BJ (cell line): Measurements from ENCODE around the gene RAP1GAP. TPM values are rescaled to one million over a fixed set of nuclear protein-coding genes. Genes with fewer than 3 reads are reported as not detected.

ENCODE experiments used
- CTCF ChIA-PET: fragments of 350-600 bp; formaldehyde crosslinking; extraction: SDS; loops from one replicate; lab custom pipeline; 2021; ENCODE audit warnings: antibody characterized with exemption, inconsistent platforms; lab: Yijun Ruan, JAX
- POLR2A ChIA-PET: fragments of 300-600 bp; sonication (Branson Sonifier 250); formaldehyde crosslinking; extraction: SDS; loops from one replicate; lab custom pipeline; 2021; ENCODE audit warnings: antibody characterized with exemption; lab: Charles Lee
- DNase-seq: peaks from one replicate; pipeline ENCODE4 v3.0.0-alpha.2; 2011; ENCODE audit warnings: low read depth
- H3K27me3 ChIP-seq: 2 replicates; pipeline ENCODE4 v1.6.0; 2011; ENCODE audit warnings: low read length; ENCODE audit not compliant: control insufficient read depth, insufficient read depth
- H3K36me3 ChIP-seq: 2 replicates; pipeline ENCODE4 v1.5.1; 2011; ENCODE audit warnings: low read length; ENCODE audit not compliant: control insufficient read depth, insufficient read depth
- H3K4me3 ChIP-seq: 2 replicates; pipeline ENCODE4 v1.5.1; 2011; ENCODE audit warnings: low read depth, mild to moderate bottlenecking, control low read depth, low read length
- CTCF ChIP-seq: IDR thresholded peaks from 2 replicates; pipeline ENCODE4 v1.5.1; 2011; ENCODE audit warnings: low read depth, mild to moderate bottlenecking, control low read depth, inconsistent platforms, low read length, moderate library complexity; ENCODE audit not compliant: insufficient read depth
- polyA plus RNA-seq: library from polyadenylated mRNA; depleted of rRNA; stranded (reverse); fragments of >200 nt; gene quantifications from 2 replicates; pipeline ENCODE4 v1.2.3, GENCODE V29; 2011

RAP1GAP gene
- polyA plus RNA-seq, 1 experiment: 0.16 TPM

- no peaks in the 10 kb centered on the region for H3K36me3 ChIP-seq
- peaks cover 5% of the 10 kb centered on the region; the same call in 1 of the 2 replicates for H3K27me3 ChIP-seq
- CTCF ChIA-PET: interaction anchor here (1.0 to 7.6 kb wide), 8 partner anchors 27 to 342 kb away, joined by 3 to 69 read pairs (median 5); partner anchors contain the start of gene ALPL
- H3K4me3 ChIP-seq: no peak overlapping the region
- TF ChIP-seq CTCF: no peak
- no peak for DNase-seq
- POLR2A ChIA-PET: no interaction called here
These were observed 94.5 kb downstream of the RAP1GAP start for GRCh38 chr1:21574466-21575151.

- H3K27me3 ChIP-seq: peaks cover 5% of the 10 kb centered on the region; the same call in 1 of the 2 replicates
- no peaks in the 10 kb centered on the region for H3K36me3 ChIP-seq
- H3K4me3 ChIP-seq: no peak overlapping the region
- POLR2A ChIA-PET: no interaction called here
- no peak for DNase-seq
- TF ChIP-seq CTCF: peak; percentile 65
- CTCF ChIA-PET: interaction anchor here (0.9 to 7.6 kb wide), 10 partner anchors 14 to 342 kb away, joined by 3 to 69 read pairs (median 5); partner anchors contain the start of gene ALPL
These were observed 95.1 kb downstream of the RAP1GAP start for GRCh38 chr1:21573971-21574465.

GRCh38 chr1:21573475-21573874 is 95.7 kb downstream of the RAP1GAP start:
- ChIA-PET CTCF (interaction anchor here (0.6 to 7.6 kb wide), 13 partner anchors 13 to 351 kb away, joined by 3 to 69 read pairs (median 3); partner anchors contain the start of gene ALPL), POLR2A (no interaction called here)
- TF ChIP-seq CTCF: no peak
- no peak for DNase-seq
- Histone ChIP-seq H3K4me3 (no peak overlapping the region), H3K36me3 (no peaks in the 10 kb centered on the region), H3K27me3 (peaks cover 5% of the 10 kb centered on the region; the same call in 1 of the 2 replicates)

GRCh38 chr1:21572735-21573277 is 96.4 kb downstream of the RAP1GAP start:
- POLR2A ChIA-PET: no interaction called here
- no peak for DNase-seq

More at GRCh38 chr1:21572735-21573277, 96.4 kb downstream of the RAP1GAP start:
- TF ChIP-seq CTCF: no peak
- H3K27me3 ChIP-seq: peaks cover 5% of the 10 kb centered on the region; the same call in 1 of the 2 replicates
- CTCF ChIA-PET: interaction anchor here (0.6 to 7.6 kb wide), 13 partner anchors 13 to 350 kb away, joined by 3 to 69 read pairs (median 3); partner anchors contain the start of gene ALPL
- no peaks in the 10 kb centered on the region for H3K36me3 ChIP-seq
- no peak overlapping the region for H3K4me3 ChIP-seq
